HG03378 (cell line): ENCODE measurements around the gene IRF7.

Source experiments
- ATAC-seq: cut with Tn5 transposase; IDR thresholded peaks from one replicate; pipeline ENCODE4 v1.9.1; 2021; ENCODE audit warnings: mild to moderate bottlenecking, moderate library complexity; ENCODE audit not compliant: unreplicated experiment

The IRF7 gene

GRCh38 chr11:608791-609251 lies 6.9 kb downstream of the IRF7 start:
- ATAC-seq, result no peak

GRCh38 chr11:607971-608659 lies 7.6 kb downstream of the IRF7 start:
- ATAC-seq, result no peak

GRCh38 chr11:607020-607780 lies 8.6 kb downstream of the IRF7 start:
- ATAC-seq, result no peak

- ATAC-seq, result no peak
Measured at GRCh38 chr11:606245-606644, 9.5 kb downstream of the IRF7 start.

- no peak for ATAC-seq
Measured at GRCh38 chr11:605286-606129, 10.2 kb downstream of the IRF7 start.

- ATAC-seq, result no peak
Measured at GRCh38 chr11:603154-603553, 12.6 kb downstream of the IRF7 start.

GRCh38 chr11:601573-602245 lies 14.0 kb downstream of the IRF7 start:
- no peak for ATAC-seq

GRCh38 chr11:598005-598680 lies 17.6 kb downstream of the IRF7 start:
- no peak for ATAC-seq

GRCh38 chr11:597166-597725 lies 18.5 kb downstream of the IRF7 start:
- no peak for ATAC-seq

- ATAC-seq, result no peak
Measured at GRCh38 chr11:596374-596773, 19.4 kb downstream of the IRF7 start.

GRCh38 chr11:595400-595799 lies 20.4 kb downstream of the IRF7 start:
- ATAC-seq, result no peak

GRCh38 chr11:593347-593746 lies 22.4 kb downstream of the IRF7 start:
- ATAC-seq, result no peak

GRCh38 chr11:592918-593317 lies 22.8 kb downstream of the IRF7 start:
- ATAC-seq, result no peak

- no peak for ATAC-seq
Measured at GRCh38 chr11:592501-592900, 23.2 kb downstream of the IRF7 start.

- ATAC-seq, result no peak
Measured at GRCh38 chr11:590997-591396, 24.8 kb downstream of the IRF7 start.

GRCh38 chr11:589798-590197 lies 26.0 kb downstream of the IRF7 start:
- no peak for ATAC-seq

- no peak for ATAC-seq
Measured at GRCh38 chr11:587978-588380, 27.8 kb downstream of the IRF7 start.

- no peak for ATAC-seq
Measured at GRCh38 chr11:587546-587945, 28.2 kb downstream of the IRF7 start.

GRCh38 chr11:586376-587316 lies 29.1 kb downstream of the IRF7 start:
- no peak for ATAC-seq
